IPS DF 19.7 (cell line): ENCODE measurements around the gene FAM169A.
A peak's percentile ranks its signal among the peaks of the same experiment; 100 is the strongest.
"Not testable (repeated sequence)": the region's sequence is repeated elsewhere in the genome, so short reads cannot be mapped to it uniquely, and the experiment has no call there.

ENCODE experiments used
- DNase-seq: peaks from one replicate; pipeline ENCODE4 v3.0.0-alpha.2; 2013; ENCODE audit warnings: low read depth, low spot score

The FAM169A gene

GRCh38 chr5:74798977-74799911, 66.9 kb downstream of the FAM169A start:
- no peak for DNase-seq

DNA sequence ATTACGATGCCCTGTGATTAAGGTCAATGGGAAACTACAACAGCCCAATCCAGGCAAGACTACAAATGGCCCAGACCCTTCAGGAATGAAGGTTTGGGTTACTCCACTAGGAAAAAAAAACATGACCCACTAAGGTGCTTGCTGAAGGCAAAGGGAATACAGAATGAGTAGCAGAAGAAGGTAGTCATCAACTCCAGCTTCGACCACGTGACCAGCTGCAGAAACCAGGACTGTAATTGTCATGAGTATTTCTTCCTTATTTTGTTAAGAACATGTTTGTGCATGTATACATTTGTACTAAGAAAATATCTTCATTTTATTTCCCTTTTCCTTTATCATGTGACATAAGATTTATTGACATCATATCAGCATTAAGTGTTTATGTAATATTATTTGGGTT, 74.5 kb downstream of the FAM169A start:
- DNase-seq: not testable (repeated sequence)

DNA sequence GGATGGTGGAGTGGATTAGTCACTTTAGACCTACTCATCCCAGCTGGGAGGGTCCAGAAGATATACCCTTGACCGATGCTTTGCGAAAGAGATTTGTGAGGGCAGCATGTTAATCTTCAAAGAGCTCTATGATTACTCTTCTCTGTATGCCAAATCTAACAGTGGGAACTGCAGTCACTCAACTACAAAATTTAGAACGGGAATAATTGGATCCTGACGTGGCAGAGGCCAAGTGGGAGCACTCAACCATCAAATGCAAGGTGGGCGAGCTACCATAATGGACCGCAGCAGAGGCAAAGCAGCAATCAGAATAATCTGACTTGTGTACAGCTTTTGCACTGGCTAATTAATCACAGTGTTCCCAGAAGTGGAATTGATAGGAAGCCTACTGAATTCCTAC, 78.8 kb downstream of the FAM169A start:
- DNase-seq: no peak

GRCh38 chr5:74786851-74787250, 79.3 kb downstream of the FAM169A start:
- no peak for DNase-seq

- no peak for DNase-seq
Measured at GRCh38 chr5:74778609-74779008, 87.6 kb downstream of the FAM169A start.

- DNase-seq: no peak
Measured at GRCh38 chr5:74772359-74772758, 93.8 kb downstream of the FAM169A start.

DNA sequence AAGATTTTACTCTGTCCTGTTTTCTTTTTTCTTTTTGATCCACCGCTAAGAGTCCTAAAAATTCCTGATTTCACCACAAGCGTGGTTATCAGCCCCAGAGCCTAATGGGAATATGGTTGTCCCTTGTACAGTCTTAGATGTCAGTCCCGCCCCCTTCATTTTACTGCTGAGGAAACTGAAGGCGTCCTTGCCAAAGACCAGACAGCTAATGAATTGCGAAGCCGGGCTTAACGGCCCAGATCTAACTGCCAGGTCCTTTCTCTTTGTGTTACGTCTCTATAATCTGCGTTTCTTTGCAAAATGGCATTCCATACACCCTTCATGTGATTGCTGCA, 98.6 kb downstream of the FAM169A start:
- DNase-seq: no peak

DNA sequence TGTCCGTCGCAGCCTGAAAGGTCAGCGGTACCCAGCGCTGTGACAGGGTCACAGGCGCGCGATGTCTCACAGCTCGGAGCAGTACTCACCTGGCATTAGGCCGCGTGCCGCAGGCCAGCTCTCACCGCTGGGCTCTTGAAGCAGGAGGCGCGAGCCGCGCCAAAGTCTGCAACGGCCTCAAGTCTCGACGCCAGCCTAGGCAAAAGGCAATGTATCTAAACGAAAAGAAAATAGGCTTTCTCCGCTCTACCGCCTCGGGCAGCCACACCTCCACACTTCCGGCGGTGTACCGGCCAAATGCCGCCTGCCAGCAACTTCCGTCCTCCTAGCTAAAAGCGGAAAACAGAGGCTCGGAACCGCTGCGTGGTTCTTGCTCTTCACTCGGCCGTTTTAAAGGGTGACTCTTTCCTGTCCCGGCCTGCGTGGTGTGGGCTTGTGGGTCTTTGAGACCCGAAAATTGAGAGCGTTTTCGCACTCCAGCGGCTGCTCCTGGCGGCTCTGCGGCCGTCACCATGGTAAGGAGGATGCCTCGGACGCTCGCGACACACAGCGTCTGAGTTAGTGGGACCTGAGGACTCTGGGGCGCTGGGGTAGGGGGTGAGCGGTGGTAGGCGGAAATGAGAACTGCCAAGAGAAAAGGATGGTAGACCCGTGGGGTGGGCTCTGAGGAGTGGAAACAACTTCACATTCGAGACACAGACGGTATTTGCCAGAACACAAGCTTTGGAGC, 99.2 kb downstream of the FAM169A start, which contains the start of the genes GFM2 and NSA2:
Gene GFM2 (minus strand): TSS at position 269 of the 730 bp plus-strand sequence. CDS start 3,375 bp downstream, outside the sequence.
Gene NSA2 (plus strand): TSS at position 401 of the 730 bp plus-strand sequence. CDS start 112 bp downstream, at position 513.
- peak; percentile 75 for DNase-seq

DNA sequence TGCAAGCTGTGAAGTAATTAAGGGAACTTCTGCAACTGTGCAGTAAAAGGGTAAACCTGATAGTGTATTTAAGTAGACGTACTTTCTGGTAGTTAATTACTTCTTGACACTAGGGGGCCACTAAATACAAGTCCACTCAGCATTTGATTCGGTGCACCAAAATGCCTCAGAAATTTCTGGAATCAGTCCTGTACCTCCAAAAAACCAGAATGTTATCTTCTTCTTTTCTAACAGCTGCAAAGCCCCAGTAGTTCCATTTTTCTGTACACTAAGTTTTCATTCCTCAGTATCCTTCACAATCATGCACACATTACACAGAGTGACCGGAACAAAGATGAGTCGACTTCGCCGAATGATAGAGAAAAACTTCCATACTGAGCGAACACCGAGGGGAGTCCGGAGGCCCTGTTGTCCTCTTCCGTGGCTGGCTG, 99.8 kb downstream of the FAM169A start:
- DNase-seq: no peak

GRCh38 chr5:74765929-74766328, 100.3 kb downstream of the FAM169A start:
- no peak for DNase-seq

- no peak for DNase-seq
Measured at GRCh38 chr5:74765201-74765600, 101.0 kb downstream of the FAM169A start.

DNA sequence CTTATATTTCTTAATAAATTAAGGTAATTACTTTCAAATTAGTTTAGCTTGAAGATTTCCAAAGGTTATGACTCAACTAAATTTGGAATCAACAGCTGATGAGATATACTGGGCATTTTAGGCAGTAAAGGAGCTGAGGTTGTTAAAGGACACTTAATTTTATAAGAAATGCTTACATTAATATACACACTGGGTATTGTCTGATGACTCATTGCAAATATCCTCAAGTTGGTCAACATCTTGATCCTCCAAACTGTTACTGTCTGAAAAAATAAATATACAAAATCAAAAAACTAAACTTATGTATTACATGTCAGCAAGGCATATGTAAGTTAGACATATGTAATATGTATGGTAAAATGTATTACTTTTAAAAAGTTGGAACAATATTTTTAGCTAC, 102.7 kb downstream of the FAM169A start:
- DNase-seq: no peak

GRCh38 chr5:74762599-74762998, 103.6 kb downstream of the FAM169A start:
- no peak for DNase-seq

GRCh38 chr5:74761241-74761640, 104.9 kb downstream of the FAM169A start:
- DNase-seq: no peak

DNA sequence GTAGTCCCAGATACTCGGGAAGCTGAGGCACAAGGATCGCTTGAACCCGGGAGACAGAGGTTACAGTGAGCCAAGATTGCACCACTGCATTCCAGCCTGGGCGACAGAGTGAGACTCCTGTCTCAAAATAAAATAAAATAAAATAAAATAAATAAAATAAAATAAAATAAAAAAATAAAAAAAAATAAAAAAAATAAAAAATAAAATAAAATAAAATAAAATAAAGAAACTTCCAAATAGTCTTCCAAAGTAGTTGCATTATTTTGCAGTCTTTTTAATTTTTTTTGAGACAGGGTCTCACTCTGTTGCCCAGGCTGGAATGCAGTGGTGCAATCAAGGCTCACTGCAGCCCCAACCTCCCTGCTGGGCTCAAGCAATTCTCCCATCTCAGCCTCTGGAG, 117.4 kb downstream of the FAM169A start:
- DNase-seq: not testable (repeated sequence)

GRCh38 chr5:74738406-74738805, 127.8 kb downstream of the FAM169A start:
- no peak for DNase-seq

- DNase-seq: no peak
Measured at GRCh38 chr5:74736759-74737158, 129.4 kb downstream of the FAM169A start.
